HepG2 (cell line): ENCODE results near the gene TNFRSF18. TPM values are rescaled to one million over a fixed set of nuclear protein-coding genes. Genes with fewer than 3 reads are reported as not detected.
A peak's percentile ranks its signal among the peaks of the same experiment; 100 is the strongest.

ENCODE experiments used
- AHR ChIP-seq: IDR thresholded peaks from 2 replicates; pipeline ENCODE4 v1.6.1; 2018; ENCODE audit warnings: missing genetic modification reagents, missing compliant biosample characterization
- CBX1 ChIP-seq: IDR thresholded peaks from one replicate; pipeline ENCODE4 v1.6.1; 2016; ENCODE audit warnings: antibody characterized with exemption, low read depth
- E2F1 ChIP-seq: sonication (generic); formaldehyde crosslinking; IDR thresholded peaks from 2 replicates; pipeline ENCODE4 v1.5.0; 2020; ENCODE audit warnings: missing genetic modification reagents
- HOXA3 ChIP-seq: sonication (generic); formaldehyde crosslinking; IDR thresholded peaks from 2 replicates; pipeline ENCODE4 v1.5.0; 2020; ENCODE audit warnings: missing genetic modification reagents
- KDM5B ChIP-seq: sonication (generic); formaldehyde crosslinking; IDR thresholded peaks from 2 replicates; pipeline ENCODE4 v1.4.0; 2020; ENCODE audit warnings: missing genetic modification reagents, mild to moderate bottlenecking, borderline replicate concordance
- KLF13 ChIP-seq: sonication (generic); formaldehyde crosslinking; IDR thresholded peaks from 2 replicates; pipeline ENCODE4 v1.4.0; 2020; ENCODE audit warnings: mild to moderate bottlenecking, missing genetic modification reagents
- ONECUT2 ChIP-seq: sonication (generic); formaldehyde crosslinking; IDR thresholded peaks from 2 replicates; pipeline ENCODE4 v1.4.0; 2020; ENCODE audit warnings: missing genetic modification reagents
- TOPORS ChIP-seq: sonication (generic); formaldehyde crosslinking; IDR thresholded peaks from 2 replicates; pipeline ENCODE4 v1.8.0; 2023; ENCODE audit warnings: mild to moderate bottlenecking, missing genetic modification reagents
- ZNF235 ChIP-seq: sonication (generic); formaldehyde crosslinking; IDR thresholded peaks from 2 replicates; pipeline ENCODE4 v1.8.1; 2023; ENCODE audit warnings: mild to moderate bottlenecking, missing genetic modification reagents, borderline replicate concordance
- ZNF598 ChIP-seq: sonication (generic); formaldehyde crosslinking; IDR thresholded peaks from 2 replicates; pipeline ENCODE4 v1.5.1; 2020; ENCODE audit warnings: mild to moderate bottlenecking, missing genetic modification reagents, borderline replicate concordance
- ZNF883 ChIP-seq: sonication (generic); formaldehyde crosslinking; IDR thresholded peaks from 2 replicates; pipeline ENCODE4 v1.5.1; 2020; ENCODE audit warnings: mild to moderate bottlenecking, missing genetic modification reagents; ENCODE audit errors: not compliant biosample characterization
- polyA plus RNA-seq, 8 experiments: library from polyadenylated mRNA; depleted of rRNA in 3 of 8; stranded (reverse) in 7 of 8; unstranded in 1 of 8; fragments of >200 nt; fragmentation: Illumina TruSeq in 4 of 8; extraction: Trizol in 4 of 8; gene quantifications; 2 replicates each; pipeline versions ENCODE4 v1.2.1 to v1.2.3, GENCODE V29; 2011 to 2016; ENCODE audit warnings: low read depth in 4 of 8, missing spikeins in 1 of 8, mixed read lengths in 1 of 8; ENCODE audit not compliant: insufficient read depth in 1 of 8
- total RNA-seq, 5 experiments: library from RNA; depleted of rRNA; stranded (reverse); fragments of >200 nt; fragmentation: Illumina TruSeq; extraction: Trizol; gene quantifications; 2 replicates each; pipeline ENCODE4 v1.2.3, GENCODE V29; 2016; ENCODE audit warnings: low read depth in 1 of 5
- TF ChIP-seq, protein P1 (sequence below): sonication (generic); formaldehyde crosslinking; IDR thresholded peaks from 2 replicates; pipeline ENCODE4 v1.5.1; 2020; ENCODE audit warnings: mild to moderate bottlenecking, missing genetic modification reagents, borderline replicate concordance
- TF ChIP-seq, protein P2 (sequence below): conservative IDR thresholded peaks from 2 replicates; pipeline ENCODE4 v1.6.1; 2018; ENCODE audit warnings: missing genetic modification reagents
- TF ChIP-seq, protein P3 (sequence below): sonication (generic); formaldehyde crosslinking; IDR thresholded peaks from 2 replicates; pipeline ENCODE4 v1.8.0; 2023; ENCODE audit warnings: mild to moderate bottlenecking, missing genetic modification reagents
- TF ChIP-seq, protein P4 (sequence below): sonication (generic); formaldehyde crosslinking; IDR thresholded peaks from 2 replicates; pipeline ENCODE4 v1.5.1; 2020; ENCODE audit warnings: missing genetic modification reagents, mild to moderate bottlenecking, borderline replicate concordance

The TNFRSF18 gene
- total and polyA plus RNA-seq, 2 of the 13 experiments (the other 11 are each of a cell fraction or from before 2014, with no cell fraction given), result not detected

DNA sequence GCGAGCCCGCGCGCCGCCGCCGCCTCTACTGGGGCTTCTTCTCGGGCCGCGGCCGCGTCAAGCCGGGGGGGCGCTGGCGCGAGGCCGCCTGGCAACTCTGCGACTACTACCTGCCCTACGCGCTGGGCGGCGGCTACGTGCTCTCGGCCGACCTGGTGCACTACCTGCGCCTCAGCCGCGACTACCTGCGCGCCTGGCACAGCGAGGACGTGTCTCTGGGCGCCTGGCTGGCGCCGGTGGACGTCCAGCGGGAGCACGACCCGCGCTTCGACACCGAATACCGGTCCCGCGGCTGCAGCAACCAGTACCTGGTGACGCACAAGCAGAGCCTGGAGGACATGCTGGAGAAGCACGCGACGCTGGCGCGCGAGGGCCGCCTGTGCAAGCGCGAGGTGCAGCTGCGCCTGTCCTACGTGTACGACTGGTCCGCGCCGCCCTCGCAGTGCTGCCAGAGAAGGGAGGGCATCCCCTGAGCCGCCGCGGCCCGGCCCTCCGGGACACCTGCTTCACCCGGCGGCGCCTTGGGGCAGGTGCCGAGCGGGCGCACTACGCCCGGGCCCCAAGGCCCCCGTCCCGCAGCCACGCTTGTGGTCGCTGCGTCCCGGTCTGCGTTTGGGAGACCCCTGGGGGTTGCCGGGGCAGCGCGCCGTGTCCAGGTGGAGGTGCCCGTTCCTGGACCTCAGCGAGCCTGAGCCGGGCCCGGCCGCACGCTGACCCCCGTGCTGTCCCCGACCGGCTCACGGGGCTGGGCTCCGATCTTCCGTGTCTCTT, 26.6 kb upstream of the TNFRSF18 start (continued):
- TF ChIP-seq, protein P1, sequence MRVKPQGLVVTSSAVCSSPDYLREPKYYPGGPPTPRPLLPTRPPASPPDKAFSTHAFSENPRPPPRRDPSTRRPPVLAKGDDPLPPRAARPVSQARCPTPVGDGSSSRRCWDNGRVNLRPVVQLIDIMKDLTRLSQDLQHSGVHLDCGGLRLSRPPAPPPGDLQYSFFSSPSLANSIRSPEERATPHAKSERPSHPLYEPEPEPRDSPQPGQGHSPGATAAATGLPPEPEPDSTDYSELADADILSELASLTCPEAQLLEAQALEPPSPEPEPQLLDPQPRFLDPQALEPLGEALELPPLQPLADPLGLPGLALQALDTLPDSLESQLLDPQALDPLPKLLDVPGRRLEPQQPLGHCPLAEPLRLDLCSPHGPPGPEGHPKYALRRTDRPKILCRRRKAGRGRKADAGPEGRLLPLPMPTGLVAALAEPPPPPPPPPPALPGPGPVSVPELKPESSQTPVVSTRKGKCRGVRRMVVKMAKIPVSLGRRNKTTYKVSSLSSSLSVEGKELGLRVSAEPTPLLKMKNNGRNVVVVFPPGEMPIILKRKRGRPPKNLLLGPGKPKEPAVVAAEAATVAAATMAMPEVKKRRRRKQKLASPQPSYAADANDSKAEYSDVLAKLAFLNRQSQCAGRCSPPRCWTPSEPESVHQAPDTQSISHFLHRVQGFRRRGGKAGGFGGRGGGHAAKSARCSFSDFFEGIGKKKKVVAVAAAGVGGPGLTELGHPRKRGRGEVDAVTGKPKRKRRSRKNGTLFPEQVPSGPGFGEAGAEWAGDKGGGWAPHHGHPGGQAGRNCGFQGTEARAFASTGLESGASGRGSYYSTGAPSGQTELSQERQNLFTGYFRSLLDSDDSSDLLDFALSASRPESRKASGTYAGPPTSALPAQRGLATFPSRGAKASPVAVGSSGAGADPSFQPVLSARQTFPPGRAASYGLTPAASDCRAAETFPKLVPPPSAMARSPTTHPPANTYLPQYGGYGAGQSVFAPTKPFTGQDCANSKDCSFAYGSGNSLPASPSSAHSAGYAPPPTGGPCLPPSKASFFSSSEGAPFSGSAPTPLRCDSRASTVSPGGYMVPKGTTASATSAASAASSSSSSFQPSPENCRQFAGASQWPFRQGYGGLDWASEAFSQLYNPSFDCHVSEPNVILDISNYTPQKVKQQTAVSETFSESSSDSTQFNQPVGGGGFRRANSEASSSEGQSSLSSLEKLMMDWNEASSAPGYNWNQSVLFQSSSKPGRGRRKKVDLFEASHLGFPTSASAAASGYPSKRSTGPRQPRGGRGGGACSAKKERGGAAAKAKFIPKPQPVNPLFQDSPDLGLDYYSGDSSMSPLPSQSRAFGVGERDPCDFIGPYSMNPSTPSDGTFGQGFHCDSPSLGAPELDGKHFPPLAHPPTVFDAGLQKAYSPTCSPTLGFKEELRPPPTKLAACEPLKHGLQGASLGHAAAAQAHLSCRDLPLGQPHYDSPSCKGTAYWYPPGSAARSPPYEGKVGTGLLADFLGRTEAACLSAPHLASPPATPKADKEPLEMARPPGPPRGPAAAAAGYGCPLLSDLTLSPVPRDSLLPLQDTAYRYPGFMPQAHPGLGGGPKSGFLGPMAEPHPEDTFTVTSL (CRISPR knock-in tag), result no peak
- TF ChIP-seq, protein P2, sequence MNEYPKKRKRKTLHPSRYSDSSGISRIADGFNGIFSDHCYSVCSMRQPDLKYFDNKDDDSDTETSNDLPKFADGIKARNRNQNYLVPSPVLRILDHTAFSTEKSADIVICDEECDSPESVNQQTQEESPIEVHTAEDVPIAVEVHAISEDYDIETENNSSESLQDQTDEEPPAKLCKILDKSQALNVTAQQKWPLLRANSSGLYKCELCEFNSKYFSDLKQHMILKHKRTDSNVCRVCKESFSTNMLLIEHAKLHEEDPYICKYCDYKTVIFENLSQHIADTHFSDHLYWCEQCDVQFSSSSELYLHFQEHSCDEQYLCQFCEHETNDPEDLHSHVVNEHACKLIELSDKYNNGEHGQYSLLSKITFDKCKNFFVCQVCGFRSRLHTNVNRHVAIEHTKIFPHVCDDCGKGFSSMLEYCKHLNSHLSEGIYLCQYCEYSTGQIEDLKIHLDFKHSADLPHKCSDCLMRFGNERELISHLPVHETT (CRISPR knock-in tag), result no peak
- no peak for TF ChIP-seq ZNF883
- TF ChIP-seq TOPORS (CRISPR knock-in tag), result no peak
- TF ChIP-seq KDM5B (CRISPR knock-in tag), result 0 out of 2 replicates have a peak, but pooled peaks have one; percentile 16
- no peak for TF ChIP-seq CBX1
- 0 out of 2 replicates have a peak, but pooled peaks have one; percentile 29 for TF ChIP-seq HOXA3 (CRISPR knock-in tag)
- TF ChIP-seq E2F1 (CRISPR knock-in tag), result no peak
- no peak for TF ChIP-seq ZNF598 (CRISPR knock-in tag)
- no peak for TF ChIP-seq KLF13 (CRISPR knock-in tag)
- TF ChIP-seq, protein P3, sequence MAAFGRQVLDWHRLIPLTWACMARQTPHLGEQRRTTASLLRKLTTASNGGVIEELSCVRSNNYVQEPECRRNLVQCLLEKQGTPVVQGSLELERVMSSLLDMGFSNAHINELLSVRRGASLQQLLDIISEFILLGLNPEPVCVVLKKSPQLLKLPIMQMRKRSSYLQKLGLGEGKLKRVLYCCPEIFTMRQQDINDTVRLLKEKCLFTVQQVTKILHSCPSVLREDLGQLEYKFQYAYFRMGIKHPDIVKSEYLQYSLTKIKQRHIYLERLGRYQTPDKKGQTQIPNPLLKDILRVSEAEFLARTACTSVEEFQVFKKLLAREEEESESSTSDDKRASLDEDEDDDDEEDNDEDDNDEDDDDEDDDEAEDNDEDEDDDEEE (CRISPR knock-in tag), result no peak
- no peak for TF ChIP-seq ONECUT2 (CRISPR knock-in tag)
- TF ChIP-seq AHR, result no peak
- TF ChIP-seq, protein P4, sequence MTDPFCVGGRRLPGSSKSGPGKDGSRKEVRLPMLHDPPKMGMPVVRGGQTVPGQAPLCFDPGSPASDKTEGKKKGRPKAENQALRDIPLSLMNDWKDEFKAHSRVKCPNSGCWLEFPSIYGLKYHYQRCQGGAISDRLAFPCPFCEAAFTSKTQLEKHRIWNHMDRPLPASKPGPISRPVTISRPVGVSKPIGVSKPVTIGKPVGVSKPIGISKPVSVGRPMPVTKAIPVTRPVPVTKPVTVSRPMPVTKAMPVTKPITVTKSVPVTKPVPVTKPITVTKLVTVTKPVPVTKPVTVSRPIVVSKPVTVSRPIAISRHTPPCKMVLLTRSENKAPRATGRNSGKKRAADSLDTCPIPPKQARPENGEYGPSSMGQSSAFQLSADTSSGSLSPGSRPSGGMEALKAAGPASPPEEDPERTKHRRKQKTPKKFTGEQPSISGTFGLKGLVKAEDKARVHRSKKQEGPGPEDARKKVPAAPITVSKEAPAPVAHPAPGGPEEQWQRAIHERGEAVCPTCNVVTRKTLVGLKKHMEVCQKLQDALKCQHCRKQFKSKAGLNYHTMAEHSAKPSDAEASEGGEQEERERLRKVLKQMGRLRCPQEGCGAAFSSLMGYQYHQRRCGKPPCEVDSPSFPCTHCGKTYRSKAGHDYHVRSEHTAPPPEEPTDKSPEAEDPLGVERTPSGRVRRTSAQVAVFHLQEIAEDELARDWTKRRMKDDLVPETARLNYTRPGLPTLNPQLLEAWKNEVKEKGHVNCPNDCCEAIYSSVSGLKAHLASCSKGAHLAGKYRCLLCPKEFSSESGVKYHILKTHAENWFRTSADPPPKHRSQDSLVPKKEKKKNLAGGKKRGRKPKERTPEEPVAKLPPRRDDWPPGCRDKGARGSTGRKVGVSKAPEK, result no peak
- TF ChIP-seq ZNF235 (CRISPR knock-in tag), result 0 out of 2 replicates have a peak, but pooled peaks have one; percentile 59
